Measurements from ENCODE around the gene EIF3D. TPM values are rescaled to one million over a fixed set of nuclear protein-coding genes. Genes with fewer than 3 reads are reported as not detected.
A peak's percentile ranks its signal among the peaks of the same experiment; 100 is the strongest.

EIF3D gene
- total and polyA plus RNA-seq, 9 of the 15 experiments (the other 6 are each of a cell fraction or from before 2014, with no cell fraction given) = 191 to 422 (median 279) TPM

- in situ Hi-C loops (cut with MboI) (no loop called here), intact Hi-C loops (cut with micrococcal nuclease) (no loop called here)
- DNase-seq (ENCODE audit: extremely low read depth in 1 of 4, low spot score in 3 of 4) (no peak), FAIRE-seq (no peak), ATAC-seq (no peak)
- no peaks in the 10 kb centered on the region for H4K20me1 ChIP-seq (replicated peaks; ENCODE audit: control insufficient read depth, insufficient read depth, low read length)
- 0 out of 4 replicates have a peak overlapping the region, but pooled peaks of 1 of the 2 experiments have one; percentile 33 for H3K9ac ChIP-seq (ENCODE audit: insufficient read depth in 1 of 2, low read depth in 2 of 2, low read length in 2 of 2)
- peaks cover 4 to 6% of the 10 kb centered on the region in 2 experiments; a peak in 4 of 5 replicates for H3K4me1 ChIP-seq (replicated peaks in 1 of 2; ENCODE audit: control insufficient read depth in 2 of 2, insufficient read depth in 2 of 2, low read length in 2 of 2)
- H3K4me2 ChIP-seq (ENCODE audit: insufficient read depth, low read length) = no peak overlapping the region
- WGBS (ENCODE audit: insufficient coverage, low coverage, missing lambda C conversion rate) = 87% methylated on average over 7 of the region's 8 CpGs
- TF ChIP-seq POLR2AphosphoS5 (IDR thresholded peaks at IDR 0.05; ENCODE audit: control insufficient read depth, insufficient read depth, low read depth, low read length) (0 out of 2 replicates have a peak, but pooled peaks have one; percentile 1), WHSC1 (IDR thresholded peaks at IDR 0.05; ENCODE audit: low read length) (no peak), NFE2 (IDR thresholded peaks at IDR 0.05; ENCODE audit: low read depth) (no peak)
- H3K79me2 ChIP-seq (ENCODE audit: control insufficient read depth, insufficient read depth, low read length) = no peaks in the 10 kb centered on the region
- no peak overlapping the region for H3K4me3 ChIP-seq
- POLR2A ChIA-PET = interaction anchor here (1.5 to 2.1 kb wide), 2 partner anchors 15 to 32 kb away, joined by 4 to 7 read pairs; no protein-coding TSS in a partner anchor
- H2AFZ ChIP-seq (ENCODE audit: low read depth, low read length) = no peak overlapping the region
- H3K9me3 ChIP-seq (replicated peaks; ENCODE audit: control insufficient read depth, insufficient read depth, low read depth, low read length) = no peaks in the 10 kb centered on the region
- no TSS peak for BruUV-seq (replicated peaks)
- H3K27me3 ChIP-seq (ENCODE audit: control insufficient read depth in 2 of 2, insufficient read depth in 2 of 2, low read length in 2 of 2) = no peaks in the 10 kb centered on the region
- no peak overlapping the region for H3K27ac ChIP-seq (ENCODE audit: extremely low read depth, low read depth, low read length)
- CTCF ChIA-PET (ENCODE audit: low intra/inter-chr PET ratio) = no interaction called here
- no peaks in the 10 kb centered on the region for H3K9me1 ChIP-seq (ENCODE audit: control insufficient read depth, insufficient read depth, low read length)
- peaks cover 68% of the 10 kb centered on the region for H3K36me3 ChIP-seq (ENCODE audit: control insufficient read depth, insufficient read depth, low read length)
Observed at GRCh38 chr22:36512333-36512732, 16.6 kb downstream of the EIF3D start.

- H3K27ac ChIP-seq (ENCODE audit: extremely low read depth, low read depth, low read length) = no peak overlapping the region
- WGBS (ENCODE audit: insufficient coverage, low coverage, missing lambda C conversion rate) = 70% methylated on average over 16 of the region's 17 CpGs
- in situ Hi-C loops (cut with MboI) = no loop called here
- H2AFZ ChIP-seq (ENCODE audit: low read depth, low read length) = no peak overlapping the region
- no peaks in the 10 kb centered on the region for H3K9me1 ChIP-seq (ENCODE audit: control insufficient read depth, insufficient read depth, low read length)
- peaks cover 57% of the 10 kb centered on the region for H3K36me3 ChIP-seq (ENCODE audit: control insufficient read depth, insufficient read depth, low read length)
- H4K20me1 ChIP-seq (replicated peaks; ENCODE audit: control insufficient read depth, insufficient read depth, low read length) = no peaks in the 10 kb centered on the region
- peaks cover 8 to 17% of the 10 kb centered on the region in 2 experiments for H3K4me1 ChIP-seq (replicated peaks in 1 of 2; ENCODE audit: control insufficient read depth in 2 of 2, insufficient read depth in 2 of 2, low read length in 2 of 2)
- BruUV-seq (replicated peaks) = TSS peak; percentile 24
- DNase-seq (ENCODE audit: extremely low read depth in 1 of 4, low spot score in 3 of 4) (peak in 3 of 4 experiments; percentile 26 to 56 (median 34)), ATAC-seq (peak; percentile 65), FAIRE-seq (peak; percentile 90)
- no peak overlapping the region for H3K4me2 ChIP-seq (ENCODE audit: insufficient read depth, low read length)
- no peak overlapping the region; a peak in 1 of 4 replicates for H3K9ac ChIP-seq (ENCODE audit: insufficient read depth in 1 of 2, low read depth in 2 of 2, low read length in 2 of 2)
- peaks cover 4% of the 10 kb centered on the region; the same call in 2 of the 3 replicates for H3K79me2 ChIP-seq (ENCODE audit: control insufficient read depth, insufficient read depth, low read length)
- H3K9me3 ChIP-seq (replicated peaks; ENCODE audit: control insufficient read depth, insufficient read depth, low read depth, low read length) = no peaks in the 10 kb centered on the region
- ChIA-PET POLR2A (interaction anchor here (0.6 to 2.9 kb wide), 8 partner anchors 9 to 31 kb away, joined by 3 to 19 read pairs (median 4); partner anchors contain the start of gene EIF3D), CTCF (ENCODE audit: low intra/inter-chr PET ratio) (no interaction called here)
- intact Hi-C loops (cut with micrococcal nuclease) = no loop called here
- H3K27me3 ChIP-seq (ENCODE audit: control insufficient read depth in 2 of 2, insufficient read depth in 2 of 2, low read length in 2 of 2) = no peaks in the 10 kb centered on the region
- H3K4me3 ChIP-seq = no peak overlapping the region
- TF ChIP-seq, protein P1, sequence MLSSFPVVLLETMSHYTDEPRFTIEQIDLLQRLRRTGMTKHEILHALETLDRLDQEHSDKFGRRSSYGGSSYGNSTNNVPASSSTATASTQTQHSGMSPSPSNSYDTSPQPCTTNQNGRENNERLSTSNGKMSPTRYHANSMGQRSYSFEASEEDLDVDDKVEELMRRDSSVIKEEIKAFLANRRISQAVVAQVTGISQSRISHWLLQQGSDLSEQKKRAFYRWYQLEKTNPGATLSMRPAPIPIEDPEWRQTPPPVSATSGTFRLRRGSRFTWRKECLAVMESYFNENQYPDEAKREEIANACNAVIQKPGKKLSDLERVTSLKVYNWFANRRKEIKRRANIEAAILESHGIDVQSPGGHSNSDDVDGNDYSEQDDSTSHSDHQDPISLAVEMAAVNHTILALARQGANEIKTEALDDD (IDR thresholded peaks at IDR 0.05) = no peak
- no peak for TF ChIP-seq ZNF133 (CRISPR knock-in tag; IDR thresholded peaks at IDR 0.05)
- TF ChIP-seq RAD21 (CRISPR knock-in tag; conservative IDR thresholded peaks at IDR 0.05 in 1 of 2, IDR thresholded peaks at IDR 0.05 in 1 of 2) = peak; percentile 18 to 20; a peak in 1 of 4 replicates
- TF ChIP-seq CHD2 (IDR thresholded peaks at IDR 0.05; ENCODE audit: low read depth, low read length) = no peak
- no peak for TF ChIP-seq ZNF778 (CRISPR knock-in tag; IDR thresholded peaks at IDR 0.05)
- TF ChIP-seq, protein P2, sequence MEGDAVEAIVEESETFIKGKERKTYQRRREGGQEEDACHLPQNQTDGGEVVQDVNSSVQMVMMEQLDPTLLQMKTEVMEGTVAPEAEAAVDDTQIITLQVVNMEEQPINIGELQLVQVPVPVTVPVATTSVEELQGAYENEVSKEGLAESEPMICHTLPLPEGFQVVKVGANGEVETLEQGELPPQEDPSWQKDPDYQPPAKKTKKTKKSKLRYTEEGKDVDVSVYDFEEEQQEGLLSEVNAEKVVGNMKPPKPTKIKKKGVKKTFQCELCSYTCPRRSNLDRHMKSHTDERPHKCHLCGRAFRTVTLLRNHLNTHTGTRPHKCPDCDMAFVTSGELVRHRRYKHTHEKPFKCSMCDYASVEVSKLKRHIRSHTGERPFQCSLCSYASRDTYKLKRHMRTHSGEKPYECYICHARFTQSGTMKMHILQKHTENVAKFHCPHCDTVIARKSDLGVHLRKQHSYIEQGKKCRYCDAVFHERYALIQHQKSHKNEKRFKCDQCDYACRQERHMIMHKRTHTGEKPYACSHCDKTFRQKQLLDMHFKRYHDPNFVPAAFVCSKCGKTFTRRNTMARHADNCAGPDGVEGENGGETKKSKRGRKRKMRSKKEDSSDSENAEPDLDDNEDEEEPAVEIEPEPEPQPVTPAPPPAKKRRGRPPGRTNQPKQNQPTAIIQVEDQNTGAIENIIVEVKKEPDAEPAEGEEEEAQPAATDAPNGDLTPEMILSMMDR (IDR thresholded peaks at IDR 0.05 in 2 of 3, conservative IDR thresholded peaks at IDR 0.05 in 1 of 3; ENCODE audit: insufficient read depth in 2 of 3, low read depth in 1 of 3, low read length in 3 of 3) = peak; percentile 52 to 64 (median 59)
- no peak for TF ChIP-seq NR2C2 (CRISPR knock-in tag; IDR thresholded peaks at IDR 0.05)
- TF ChIP-seq NR2C2 (tag; IDR thresholded peaks at IDR 0.05) = no peak
Observed at GRCh38 chr22:36510966-36511881, 17.7 kb downstream of the EIF3D start.

All from K562 (cell line).